Measurements from ENCODE around the gene TRIM61.
"Not testable (repeated sequence)": the region's sequence is repeated elsewhere in the genome, so short reads cannot be mapped to it uniquely, and the experiment has no call there.

Gene TRIM61

DNA sequence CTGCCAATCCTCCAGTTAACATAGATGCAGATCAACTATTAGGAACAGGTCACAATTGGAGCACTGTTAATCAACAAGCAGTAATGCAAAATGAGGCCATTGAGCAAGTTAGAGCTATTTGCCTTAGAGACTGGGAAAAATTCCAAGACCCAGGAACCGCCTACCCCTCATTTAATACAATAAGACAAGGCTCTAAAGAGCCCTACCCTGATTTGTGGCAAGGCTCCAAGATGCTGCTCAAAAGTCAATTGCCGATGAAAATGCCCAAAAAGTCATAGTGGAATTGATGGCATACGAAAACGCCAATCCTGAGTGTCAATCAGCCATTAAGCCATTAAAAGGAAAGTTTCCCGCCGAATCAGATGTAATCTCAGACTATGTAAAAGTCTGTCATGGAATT lies 20.5 kb upstream of the TRIM61 start:
- H3K9me3 ChIP-seq (ENCODE audit: insufficient read depth, low read depth, low read length), result no peaks in the 10 kb centered on the region
- no peaks in the 10 kb centered on the region for H3K27me3 ChIP-seq (ENCODE audit: insufficient read depth, low read length, poor library complexity, severe bottlenecking)
- H3K4me1 ChIP-seq (ENCODE audit: insufficient read depth, low read length, poor library complexity, severe bottlenecking), result no peaks in the 10 kb centered on the region
- H3K9me2 ChIP-seq (replicated peaks; ENCODE audit: low read depth, low read length), result no peaks in the 10 kb centered on the region
- H3K79me2 ChIP-seq (ENCODE audit: insufficient read depth, low read length), result no peaks in the 10 kb centered on the region
- no peaks in the 10 kb centered on the region for H3F3A ChIP-seq (ENCODE audit: low read depth)
- no peak overlapping the region for H3K4me2 ChIP-seq (ENCODE audit: low read depth, low read length, poor library complexity, severe bottlenecking)
- no peak overlapping the region for H3K9ac ChIP-seq (ENCODE audit: low read depth, low read length, poor library complexity, severe bottlenecking)
- no peak overlapping the region for H2AFZ ChIP-seq (ENCODE audit: low read length)
- no peaks in the 10 kb centered on the region for H4K20me1 ChIP-seq (ENCODE audit: insufficient read depth, low read length, poor library complexity, severe bottlenecking)
- no peaks in the 10 kb centered on the region for H3K36me3 ChIP-seq (ENCODE audit: insufficient read depth, low read length)
- TF ChIP-seq EZH2phosphoT487 (IDR thresholded peaks at IDR 0.05; ENCODE audit: borderline replicate concordance), result no peak
- TF ChIP-seq, protein P1, sequence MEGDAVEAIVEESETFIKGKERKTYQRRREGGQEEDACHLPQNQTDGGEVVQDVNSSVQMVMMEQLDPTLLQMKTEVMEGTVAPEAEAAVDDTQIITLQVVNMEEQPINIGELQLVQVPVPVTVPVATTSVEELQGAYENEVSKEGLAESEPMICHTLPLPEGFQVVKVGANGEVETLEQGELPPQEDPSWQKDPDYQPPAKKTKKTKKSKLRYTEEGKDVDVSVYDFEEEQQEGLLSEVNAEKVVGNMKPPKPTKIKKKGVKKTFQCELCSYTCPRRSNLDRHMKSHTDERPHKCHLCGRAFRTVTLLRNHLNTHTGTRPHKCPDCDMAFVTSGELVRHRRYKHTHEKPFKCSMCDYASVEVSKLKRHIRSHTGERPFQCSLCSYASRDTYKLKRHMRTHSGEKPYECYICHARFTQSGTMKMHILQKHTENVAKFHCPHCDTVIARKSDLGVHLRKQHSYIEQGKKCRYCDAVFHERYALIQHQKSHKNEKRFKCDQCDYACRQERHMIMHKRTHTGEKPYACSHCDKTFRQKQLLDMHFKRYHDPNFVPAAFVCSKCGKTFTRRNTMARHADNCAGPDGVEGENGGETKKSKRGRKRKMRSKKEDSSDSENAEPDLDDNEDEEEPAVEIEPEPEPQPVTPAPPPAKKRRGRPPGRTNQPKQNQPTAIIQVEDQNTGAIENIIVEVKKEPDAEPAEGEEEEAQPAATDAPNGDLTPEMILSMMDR (conservative IDR thresholded peaks at IDR 0.05; ENCODE audit: low read length), result no peak
- no peak overlapping the region for H3K4me3 ChIP-seq (ENCODE audit: low read length, poor library complexity, severe bottlenecking)

DNA sequence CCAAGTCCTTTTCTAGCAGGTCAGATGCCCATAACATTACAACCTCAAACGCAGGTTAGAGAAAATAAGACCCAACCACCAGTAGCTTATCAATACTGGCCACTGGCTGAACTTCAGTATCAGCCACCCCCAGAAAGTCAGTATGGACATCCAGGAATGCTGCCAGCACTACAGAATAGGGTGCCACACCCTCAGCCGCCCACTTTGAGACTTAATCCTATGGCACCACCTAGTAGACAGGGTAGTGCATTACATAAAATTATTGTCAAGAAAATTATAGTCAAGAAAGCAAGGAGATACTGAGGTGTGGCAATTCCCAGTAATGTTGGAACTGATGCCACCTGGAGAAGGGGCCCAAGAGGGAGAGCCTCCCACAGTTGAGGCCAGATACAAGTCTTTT lies 19.9 kb upstream of the TRIM61 start:
- H3K4me1 ChIP-seq (ENCODE audit: insufficient read depth, low read length, poor library complexity, severe bottlenecking), result no peaks in the 10 kb centered on the region
- H3K36me3 ChIP-seq (ENCODE audit: insufficient read depth, low read length), result no peaks in the 10 kb centered on the region
- no peak overlapping the region for H3K4me2 ChIP-seq (ENCODE audit: low read depth, low read length, poor library complexity, severe bottlenecking)
- no peak for TF ChIP-seq EZH2phosphoT487 (IDR thresholded peaks at IDR 0.05; ENCODE audit: borderline replicate concordance)
- TF ChIP-seq, protein P1 (conservative IDR thresholded peaks at IDR 0.05; ENCODE audit: low read length), result peak; percentile 34
- H2AFZ ChIP-seq (ENCODE audit: low read length), result no peak overlapping the region
- H3K9ac ChIP-seq (ENCODE audit: low read depth, low read length, poor library complexity, severe bottlenecking), result no peak overlapping the region
- H4K20me1 ChIP-seq (ENCODE audit: insufficient read depth, low read length, poor library complexity, severe bottlenecking), result no peaks in the 10 kb centered on the region
- H3K9me2 ChIP-seq (replicated peaks; ENCODE audit: low read depth, low read length), result no peaks in the 10 kb centered on the region
- no peaks in the 10 kb centered on the region for H3K79me2 ChIP-seq (ENCODE audit: insufficient read depth, low read length)
- H3F3A ChIP-seq (ENCODE audit: low read depth), result no peaks in the 10 kb centered on the region
- no peak overlapping the region for H3K4me3 ChIP-seq (ENCODE audit: low read length, poor library complexity, severe bottlenecking)
- H3K27me3 ChIP-seq (ENCODE audit: insufficient read depth, low read length, poor library complexity, severe bottlenecking), result no peaks in the 10 kb centered on the region
- no peaks in the 10 kb centered on the region for H3K9me3 ChIP-seq (ENCODE audit: insufficient read depth, low read depth, low read length)

DNA sequence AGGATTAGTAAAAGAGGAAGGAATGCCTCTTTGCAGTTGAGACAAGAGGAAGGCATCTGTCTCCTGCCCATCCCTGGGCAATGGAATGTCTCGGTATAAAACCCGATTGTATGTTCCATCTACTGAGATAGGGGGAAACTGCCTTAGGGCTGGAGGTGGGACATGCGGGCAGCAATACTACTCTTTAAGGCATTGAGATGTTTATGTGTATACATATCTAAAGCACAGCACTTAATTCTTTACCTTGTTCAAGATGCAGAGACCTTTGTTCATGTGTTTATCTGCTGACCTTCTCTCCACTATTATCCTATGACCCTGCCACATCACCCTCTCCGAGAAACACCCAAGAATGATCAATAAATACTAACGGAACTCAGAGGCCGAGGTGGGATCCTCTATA lies 18.7 kb upstream of the TRIM61 start:
- H3F3A ChIP-seq (ENCODE audit: low read depth); H3K4me2 ChIP-seq (ENCODE audit: low read depth, low read length, poor library complexity, severe bottlenecking); H3K4me1 ChIP-seq (ENCODE audit: insufficient read depth, low read length, poor library complexity, severe bottlenecking); H3K27me3 ChIP-seq (ENCODE audit: insufficient read depth, low read length, poor library complexity, severe bottlenecking); H3K9ac ChIP-seq (ENCODE audit: low read depth, low read length, poor library complexity, severe bottlenecking); H4K20me1 ChIP-seq (ENCODE audit: insufficient read depth, low read length, poor library complexity, severe bottlenecking); H3K9me2 ChIP-seq (replicated peaks; ENCODE audit: low read depth, low read length); H3K9me3 ChIP-seq (ENCODE audit: insufficient read depth, low read depth, low read length); H3K36me3 ChIP-seq (ENCODE audit: insufficient read depth, low read length); H3K4me3 ChIP-seq (ENCODE audit: low read length, poor library complexity, severe bottlenecking); H2AFZ ChIP-seq (ENCODE audit: low read length); H3K79me2 ChIP-seq (ENCODE audit: insufficient read depth, low read length): not testable (repeated sequence)

DNA sequence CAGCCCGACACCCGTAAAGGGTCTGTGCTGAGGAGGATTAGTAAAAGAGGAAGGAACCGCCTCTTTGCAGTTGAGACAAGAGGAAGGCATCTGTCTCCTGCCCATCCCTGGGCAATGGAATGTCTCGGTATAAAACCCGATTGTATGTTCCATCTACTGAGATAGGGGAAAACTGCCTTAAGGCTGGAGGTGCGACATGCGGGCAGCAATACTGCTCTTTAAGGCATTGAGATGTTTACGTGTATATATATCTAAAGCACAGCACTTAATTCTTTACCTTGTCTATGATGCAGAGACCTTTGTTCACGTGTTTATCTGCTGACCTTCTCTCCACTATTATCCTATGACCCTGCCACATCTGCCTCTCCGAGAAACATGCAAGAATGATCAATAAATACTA lies 13.3 kb upstream of the TRIM61 start:
- H3K9me3 ChIP-seq (ENCODE audit: insufficient read depth, low read depth, low read length); H2AFZ ChIP-seq (ENCODE audit: low read length); H4K20me1 ChIP-seq (ENCODE audit: insufficient read depth, low read length, poor library complexity, severe bottlenecking); H3K9me2 ChIP-seq (replicated peaks; ENCODE audit: low read depth, low read length); H3K9ac ChIP-seq (ENCODE audit: low read depth, low read length, poor library complexity, severe bottlenecking); H3K27me3 ChIP-seq (ENCODE audit: insufficient read depth, low read length, poor library complexity, severe bottlenecking); H3K4me1 ChIP-seq (ENCODE audit: insufficient read depth, low read length, poor library complexity, severe bottlenecking); H3K4me3 ChIP-seq (ENCODE audit: low read length, poor library complexity, severe bottlenecking); H3K36me3 ChIP-seq (ENCODE audit: insufficient read depth, low read length); H3K79me2 ChIP-seq (ENCODE audit: insufficient read depth, low read length); H3K4me2 ChIP-seq (ENCODE audit: low read depth, low read length, poor library complexity, severe bottlenecking); H3F3A ChIP-seq (ENCODE audit: low read depth): not testable (repeated sequence)

All from Loucy (cell line).